Hair follicle dermal papilla cell (primary cell): Measurements from ENCODE around the gene SMIM20. TPM values are rescaled to one million over a fixed set of nuclear protein-coding genes. Genes with fewer than 3 reads are reported as not detected.

ENCODE experiments used
- total RNA-seq: library from RNA; depleted of rRNA; stranded (reverse); fragments of >200 nt; gene quantifications from 2 replicates; pipeline ENCODE4 v1.2.3, GENCODE V29; 2012

The SMIM20 gene
- 23.3 and 25.0 TPM in 2 replicates for total RNA-seq

GRCh38 chr4:25913851-25914669 is at the start of gene SMIM20:
Gene SMIM20 (plus strand): TSS chr4:25914220. CDS start chr4:25914314, 94 bp downstream.

Other genes with a start within 250 kb of the SMIM20 start
- 4.1 and 5.5 TPM in 2 replicates for gene SEL1L3, start 51.2 kb upstream of the SMIM20 start, total RNA-seq